ENCODE data around the gene TMEM9.

Gene TMEM9

GRCh38 chr1:201145132-201145531, 9.1 kb downstream of the TMEM9 start:
- no peak for DNase-seq
- TF ChIP-seq POLR2A (IDR thresholded peaks at IDR 0.05; ENCODE audit: low read length) (no peak), GATA1 (IDR thresholded peaks at IDR 0.05; ENCODE audit: low read depth, low read length) (no peak)

GRCh38 chr1:201144701-201145100, 9.6 kb downstream of the TMEM9 start:
- TF ChIP-seq GATA1 (IDR thresholded peaks at IDR 0.05; ENCODE audit: low read depth, low read length) (no peak), POLR2A (IDR thresholded peaks at IDR 0.05; ENCODE audit: low read length) (no peak)
- DNase-seq = no peak

- DNase-seq = no peak
- TF ChIP-seq POLR2A (IDR thresholded peaks at IDR 0.05; ENCODE audit: low read length) (no peak), GATA1 (IDR thresholded peaks at IDR 0.05; ENCODE audit: low read depth, low read length) (no peak)
Measured at GRCh38 chr1:201143726-201144635, 10.3 kb downstream of the TMEM9 start.

- DNase-seq = no peak
- TF ChIP-seq GATA1 (IDR thresholded peaks at IDR 0.05; ENCODE audit: low read depth, low read length) (no peak), POLR2A (IDR thresholded peaks at IDR 0.05; ENCODE audit: low read length) (no peak)
Measured at GRCh38 chr1:201142849-201143725, 11.2 kb downstream of the TMEM9 start.

- DNase-seq = no peak
- no peak for TF ChIP-seq GATA1 (IDR thresholded peaks at IDR 0.05; ENCODE audit: low read depth, low read length)
- TF ChIP-seq POLR2A (IDR thresholded peaks at IDR 0.05; ENCODE audit: low read length) = no peak
Measured at GRCh38 chr1:201142011-201142848, 12.0 kb downstream of the TMEM9 start.

GRCh38 chr1:201141418-201141817, 12.9 kb downstream of the TMEM9 start:
- DNase-seq = no peak
- no peak for TF ChIP-seq GATA1 (IDR thresholded peaks at IDR 0.05; ENCODE audit: low read depth, low read length)
- no peak for TF ChIP-seq POLR2A (IDR thresholded peaks at IDR 0.05; ENCODE audit: low read length)

GRCh38 chr1:201140941-201141260, 13.4 kb downstream of the TMEM9 start:
- DNase-seq = no peak
- TF ChIP-seq POLR2A (IDR thresholded peaks at IDR 0.05; ENCODE audit: low read length) (no peak), GATA1 (IDR thresholded peaks at IDR 0.05; ENCODE audit: low read depth, low read length) (no peak)

GRCh38 chr1:201140235-201140940, 13.9 kb downstream of the TMEM9 start:
- DNase-seq = no peak
- no peak for TF ChIP-seq POLR2A (IDR thresholded peaks at IDR 0.05; ENCODE audit: low read length)

- TF ChIP-seq GATA1 (IDR thresholded peaks at IDR 0.05; ENCODE audit: low read depth, low read length) = no peak
- TF ChIP-seq POLR2A (IDR thresholded peaks at IDR 0.05; ENCODE audit: low read length) = no peak
- no peak for DNase-seq
Measured at GRCh38 chr1:201139756-201140155, 14.5 kb downstream of the TMEM9 start.

GRCh38 chr1:201139306-201139705, 15.0 kb downstream of the TMEM9 start:
- no peak for DNase-seq
- no peak for TF ChIP-seq GATA1 (IDR thresholded peaks at IDR 0.05; ENCODE audit: low read depth, low read length)
- TF ChIP-seq POLR2A (IDR thresholded peaks at IDR 0.05; ENCODE audit: low read length) = no peak

GRCh38 chr1:201138311-201138840, 15.9 kb downstream of the TMEM9 start:
- DNase-seq = no peak
- TF ChIP-seq GATA1 (IDR thresholded peaks at IDR 0.05; ENCODE audit: low read depth, low read length) = no peak
- TF ChIP-seq POLR2A (IDR thresholded peaks at IDR 0.05; ENCODE audit: low read length) = no peak

GRCh38 chr1:201137579-201138310, 16.5 kb downstream of the TMEM9 start:
- DNase-seq = peak in 1 of 2 experiments; percentile 18
- TF ChIP-seq POLR2A (IDR thresholded peaks at IDR 0.05; ENCODE audit: low read length) (no peak), GATA1 (IDR thresholded peaks at IDR 0.05; ENCODE audit: low read depth, low read length) (no peak)
